Uterus (tissue), 4 donors: ENCODE measurements around the gene HHAT. TPM values are rescaled to one million over a fixed set of nuclear protein-coding genes. Genes with fewer than 3 reads are reported as not detected.

Experiments used
- DNase-seq, 2 donors: peaks; one replicate each; pipeline ENCODE4 v3.0.0-alpha.2; 2019 to 2020
- H3K27ac ChIP-seq, 2 donors: fragments of 200-600 bp; sonication (generic); 1 replicate in 1 of 2; 2 replicates in 1 of 2; pipeline ENCODE4 v1.5.1; 2016 to 2018
- H3K27me3 ChIP-seq, 2 donors: fragments of 200-600 bp; sonication (generic); one replicate each; pipeline ENCODE4 v1.5.1; 2018 to 2019; ENCODE audit warnings: control low read depth in 1 of 2
- H3K36me3 ChIP-seq, 2 donors: fragments of 200-600 bp; sonication (generic); one replicate each; pipeline ENCODE4 v1.5.1; 2019; ENCODE audit warnings: control low read depth in 1 of 2
- H3K4me1 ChIP-seq, 2 donors: fragments of 200-600 bp; sonication (generic); one replicate each; pipeline ENCODE4 v1.5.1; 2018 to 2019; ENCODE audit warnings: control low read depth in 1 of 2
- H3K4me3 ChIP-seq, 2 donors: fragments of 200-600 bp; sonication (generic); 1 replicate in 1 of 2; 2 replicates in 1 of 2; pipeline ENCODE4 v1.5.1; 2018 to 2019; ENCODE audit warnings: mild to moderate bottlenecking in 1 of 2
- H3K9me3 ChIP-seq, 2 donors: fragments of 200-600 bp; sonication (generic); one replicate each; pipeline ENCODE4 v1.5.1; 2019; ENCODE audit warnings: control low read depth in 1 of 2
- POLR2A ChIP-seq, 2 donors: fragments of 450-650 bp; IDR thresholded peaks; one replicate each; pipeline ENCODE4 v1.6.1; 2016; ENCODE audit warnings: antibody characterized with exemption in 2 of 2, mild to moderate bottlenecking in 1 of 2, moderate library complexity in 1 of 2
- intact Hi-C: fragments of 100-400 bp; cut with DNase I; formaldehyde crosslinking; loops from one replicate; pipeline ENCODE4 v1.15.1; 2023; ENCODE audit warnings: low total_unique reads
- total RNA-seq, 4 donors: library from RNA; depleted of rRNA in 3 of 4; stranded (reverse); fragments of >200 nt in 3 of 4; gene quantifications; one replicate each; pipeline versions ENCODE4 v1.1.0 to v1.2.4, GENCODE V29; 2014 to 2023
- TF ChIP-seq, protein P1 (sequence below), 4 experiments: fragments of 200-600 bp in 2 of 4; fragments of 450-650 bp in 2 of 4; sonication (generic) in 2 of 4; IDR thresholded peaks; one replicate each; pipeline ENCODE4 v1.5.1; 2016 to 2019; ENCODE audit warnings: antibody characterized with exemption in 4 of 4, mild to moderate bottlenecking in 2 of 4, moderate library complexity in 1 of 4
- donor health status: DM: yes; HTN: yes; CAD: no.

HHAT gene
- total RNA-seq, 4 donors from 2014 or later = 0.88 to 10.9 (median 3.4) TPM

DNA sequence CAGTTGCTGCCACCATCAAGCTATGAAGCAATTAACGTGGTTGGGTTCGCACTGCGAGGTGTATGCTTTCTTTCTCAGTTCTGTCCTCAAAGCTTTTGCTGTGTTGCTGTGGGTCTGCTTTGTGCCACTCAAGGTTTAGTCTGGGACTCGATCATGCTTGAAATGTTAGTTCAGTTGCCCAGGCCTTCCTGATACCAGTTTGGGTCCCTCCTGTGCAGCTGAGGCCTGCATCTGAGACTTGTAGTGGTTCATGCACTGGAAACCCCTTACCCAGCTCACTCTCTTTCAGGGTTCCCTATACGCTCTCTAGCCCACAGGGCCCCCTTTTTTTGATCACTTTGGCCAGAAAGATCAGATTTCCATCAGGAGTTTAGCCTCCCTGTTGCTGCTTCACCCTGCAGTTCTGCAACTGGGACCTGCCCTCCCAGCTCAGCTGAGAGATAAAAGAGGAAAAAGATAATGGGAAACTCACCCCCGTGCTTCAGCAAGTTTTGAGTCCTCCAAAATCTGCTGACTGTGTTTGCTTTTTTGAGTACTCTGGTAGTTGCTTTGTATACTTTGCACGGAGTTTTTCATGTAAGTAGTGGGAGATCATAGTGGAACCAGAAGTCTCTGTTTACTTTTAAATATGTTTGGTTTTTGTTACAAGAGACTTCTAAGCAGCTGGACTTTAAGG, 317.0 kb downstream of the HHAT start:
- DNase-seq = no peak
- no peak overlapping the region for H3K27ac ChIP-seq
- H3K27me3 ChIP-seq = no peaks in the 10 kb centered on the region
- no peak for TF ChIP-seq POLR2A (IDR thresholded peaks at IDR 0.05)
- TF ChIP-seq, protein P1, sequence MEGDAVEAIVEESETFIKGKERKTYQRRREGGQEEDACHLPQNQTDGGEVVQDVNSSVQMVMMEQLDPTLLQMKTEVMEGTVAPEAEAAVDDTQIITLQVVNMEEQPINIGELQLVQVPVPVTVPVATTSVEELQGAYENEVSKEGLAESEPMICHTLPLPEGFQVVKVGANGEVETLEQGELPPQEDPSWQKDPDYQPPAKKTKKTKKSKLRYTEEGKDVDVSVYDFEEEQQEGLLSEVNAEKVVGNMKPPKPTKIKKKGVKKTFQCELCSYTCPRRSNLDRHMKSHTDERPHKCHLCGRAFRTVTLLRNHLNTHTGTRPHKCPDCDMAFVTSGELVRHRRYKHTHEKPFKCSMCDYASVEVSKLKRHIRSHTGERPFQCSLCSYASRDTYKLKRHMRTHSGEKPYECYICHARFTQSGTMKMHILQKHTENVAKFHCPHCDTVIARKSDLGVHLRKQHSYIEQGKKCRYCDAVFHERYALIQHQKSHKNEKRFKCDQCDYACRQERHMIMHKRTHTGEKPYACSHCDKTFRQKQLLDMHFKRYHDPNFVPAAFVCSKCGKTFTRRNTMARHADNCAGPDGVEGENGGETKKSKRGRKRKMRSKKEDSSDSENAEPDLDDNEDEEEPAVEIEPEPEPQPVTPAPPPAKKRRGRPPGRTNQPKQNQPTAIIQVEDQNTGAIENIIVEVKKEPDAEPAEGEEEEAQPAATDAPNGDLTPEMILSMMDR (IDR thresholded peaks at IDR 0.05) = no peak
- H3K4me3 ChIP-seq = no peak overlapping the region
- no peaks in the 10 kb centered on the region for H3K9me3 ChIP-seq
- no peaks in the 10 kb centered on the region for H3K4me1 ChIP-seq
- intact Hi-C loops = no loop called here
- H3K36me3 ChIP-seq = no peaks in the 10 kb centered on the region

DNA sequence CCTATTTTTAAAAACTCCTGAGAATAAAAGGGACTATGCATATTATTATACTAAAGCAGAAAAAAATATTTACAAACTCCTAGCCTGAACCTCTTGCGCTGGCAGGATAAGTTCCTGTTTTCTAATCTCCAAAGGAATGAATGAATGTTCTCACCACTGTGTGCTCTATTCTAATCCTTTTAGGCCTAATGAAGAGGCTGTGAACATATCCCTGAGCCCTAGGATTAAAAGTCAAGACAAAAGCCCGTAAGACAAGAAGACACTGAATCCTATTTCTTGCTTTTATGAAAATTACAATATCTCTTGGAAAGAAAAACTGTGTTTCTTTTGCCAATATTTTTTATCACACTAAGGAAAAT, 317.5 kb downstream of the HHAT start:
- Histone ChIP-seq H3K4me3 (no peak overlapping the region), H3K36me3 (no peaks in the 10 kb centered on the region), H3K4me1 (no peaks in the 10 kb centered on the region), H3K27ac (no peak overlapping the region), H3K9me3 (no peaks in the 10 kb centered on the region), H3K27me3 (no peaks in the 10 kb centered on the region)
- TF ChIP-seq, protein P1 (IDR thresholded peaks at IDR 0.05) = no peak
- TF ChIP-seq POLR2A (IDR thresholded peaks at IDR 0.05) = no peak
- intact Hi-C loops = no loop called here
- no peak for DNase-seq

DNA sequence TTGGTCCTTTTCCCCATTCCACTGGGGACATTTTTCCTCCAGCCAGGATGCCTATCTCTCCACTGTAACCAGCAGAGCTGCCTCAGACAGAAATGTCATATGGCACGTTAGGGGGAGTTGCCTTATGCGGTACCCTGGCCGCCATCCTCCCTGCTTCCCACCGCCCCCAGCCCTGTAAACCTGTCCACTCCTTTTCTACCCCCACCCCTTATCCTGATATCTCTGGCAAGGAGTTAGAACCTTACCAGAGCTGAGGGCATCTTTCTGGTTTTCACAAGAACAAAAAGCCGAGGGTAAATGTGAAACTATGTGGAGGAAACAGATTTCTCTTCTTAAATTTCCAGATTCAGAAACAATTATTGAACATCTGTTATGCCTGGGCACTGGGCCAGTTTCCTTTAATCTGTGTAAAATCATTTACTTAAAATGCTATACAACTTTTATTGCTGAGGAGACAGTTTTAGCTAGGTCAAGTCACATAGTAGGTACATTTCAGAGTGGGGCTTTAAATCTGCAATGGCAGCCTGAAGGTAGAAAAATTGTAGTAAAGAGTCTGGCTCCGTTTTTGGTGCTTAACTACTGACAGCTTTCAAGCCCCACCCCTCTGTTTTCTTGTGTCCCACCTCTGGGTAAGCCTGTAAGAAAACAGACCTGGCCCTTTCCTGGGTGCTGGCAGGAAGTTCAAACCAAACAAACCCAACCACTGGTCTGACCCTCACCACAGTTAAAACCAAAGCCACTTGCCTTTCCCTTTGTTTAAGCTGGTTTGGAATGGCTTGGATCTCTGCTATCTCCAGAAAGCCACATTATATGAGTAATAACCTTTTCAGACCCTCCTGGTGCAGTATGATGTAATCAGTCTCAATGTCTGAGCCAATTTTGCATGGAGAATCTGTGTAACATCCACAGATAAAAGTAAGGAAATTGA, 319.0 kb downstream of the HHAT start:
- Histone ChIP-seq H3K36me3 (no peaks in the 10 kb centered on the region), H3K27ac (no peak overlapping the region), H3K4me3 (no peak overlapping the region)

DNA sequence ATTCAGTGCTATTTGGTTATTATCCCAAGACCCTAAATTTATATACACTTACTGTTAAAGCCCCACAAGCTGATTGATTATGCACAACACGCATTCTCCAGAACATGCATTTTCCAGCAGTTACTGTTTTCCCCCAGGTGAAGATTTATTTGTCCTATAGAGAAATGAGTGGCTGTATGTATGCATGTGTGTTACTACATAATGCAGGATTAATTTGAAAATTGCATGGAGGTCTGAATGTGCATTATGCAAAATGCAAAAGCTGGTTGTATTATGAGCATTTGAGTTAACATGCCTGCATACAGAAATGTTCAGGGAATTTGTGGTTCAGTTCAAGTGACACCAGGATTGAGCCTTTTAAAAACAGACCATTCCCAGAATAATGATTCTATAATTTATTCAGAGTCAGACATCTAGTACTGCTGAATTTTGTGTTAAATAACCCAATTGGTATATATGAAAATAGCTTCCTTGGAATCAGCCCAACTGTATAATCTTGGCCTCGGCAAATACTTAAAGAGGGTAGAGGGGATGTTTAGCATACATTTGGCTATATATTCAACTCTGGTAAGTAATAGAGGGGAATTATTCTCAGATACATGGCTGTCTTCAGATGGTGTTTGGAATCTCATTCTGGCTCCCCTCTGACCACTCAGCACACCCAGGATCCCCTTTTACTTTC, 320.0 kb downstream of the HHAT start:
- no peak for DNase-seq
- Histone ChIP-seq H3K27ac (no peak overlapping the region), H3K27me3 (no peaks in the 10 kb centered on the region), H3K36me3 (no peaks in the 10 kb centered on the region), H3K4me1 (no peaks in the 10 kb centered on the region), H3K4me3 (no peak overlapping the region), H3K9me3 (no peaks in the 10 kb centered on the region)
- intact Hi-C loops = no loop called here
- TF ChIP-seq, protein P1 (IDR thresholded peaks at IDR 0.05) = no peak
- no peak for TF ChIP-seq POLR2A (IDR thresholded peaks at IDR 0.05)

More for the DNA sequence above, 319.0 kb downstream of the HHAT start:
- TF ChIP-seq POLR2A (IDR thresholded peaks at IDR 0.05) = no peak
- TF ChIP-seq, protein P1 (IDR thresholded peaks at IDR 0.05) = no peak
- Histone ChIP-seq H3K27me3 (no peaks in the 10 kb centered on the region), H3K4me1 (no peaks in the 10 kb centered on the region), H3K9me3 (no peaks in the 10 kb centered on the region)
- intact Hi-C loops = no loop called here
- DNase-seq = no peak
